A549 (cell line): Measurements from ENCODE around the gene NCAPH2. TPM values are rescaled to one million over a fixed set of nuclear protein-coding genes. Genes with fewer than 3 reads are reported as not detected.
A peak's percentile ranks its signal among the peaks of the same experiment; 100 is the strongest.

Source experiments
- ATAC-seq, 2 experiments: fragments of 200-7000 bp in 1 of 2; fragments of >200 bp in 1 of 2; cut with Nextera tagmentation in 1 of 2; cut with Tn5 transposase in 1 of 2; 3 replicates each; pipeline versions ENCODE4 v1.8.0 to v1.9.1; 2018 to 2020; ENCODE audit warnings: mild to moderate bottlenecking in 1 of 2, moderate library complexity in 1 of 2
- CTCF ChIA-PET: fragments of 300-600 bp; sonication (Branson Sonifier 250); formaldehyde crosslinking; extraction: SDS; loops from one replicate; lab custom pipeline; 2021; ENCODE audit warnings: antibody characterized with exemption, inconsistent platforms; lab: Yijun Ruan, JAX
- POLR2A ChIA-PET: fragments of 350-600 bp; formaldehyde crosslinking; extraction: SDS; loops from one replicate; lab custom pipeline; 2021; ENCODE audit warnings: antibody characterized with exemption, inconsistent platforms; lab: Yijun Ruan, JAX
- DNase-seq, 2 experiments: peaks; one replicate each; pipeline versions ENCODE4 v3.0.0 to v3.0.0-alpha.2; 2011 to 2016; ENCODE audit warnings: low read depth in 1 of 2, low spot score in 1 of 2
- FAIRE-seq: peaks from 2 replicates; lab custom pipeline; 2011; peaks lifted over from hg19 to GRCh38; lab: Jason Lieb, UNC
- H3K27ac ChIP-seq, 2 experiments: fragments of >200 bp; sonication (Bioruptor Twin); formaldehyde crosslinking; 3 replicates each; pipeline ENCODE4 v1.5.1; 2016 to 2017
- H3K4me1 ChIP-seq: fragments of >200 bp; sonication (Bioruptor Twin); formaldehyde crosslinking; 3 replicates; pipeline ENCODE4 v1.6.1; 2016
- H3K4me2 ChIP-seq: fragments of >200 bp; sonication (Bioruptor Twin); formaldehyde crosslinking; 3 replicates; pipeline ENCODE4 v1.6.1; 2016
- H3K4me3 ChIP-seq: fragments of >200 bp; sonication (Bioruptor Twin); formaldehyde crosslinking; 3 replicates; pipeline ENCODE4 v1.5.1; 2016
- H3K9me3 ChIP-seq: fragments of >200 bp; sonication (Bioruptor Twin); formaldehyde crosslinking; 3 replicates; pipeline ENCODE4 v1.6.1; 2016
- BCL3 ChIP-seq: fragments of >200 bp; sonication (Bioruptor Twin); formaldehyde crosslinking; IDR thresholded peaks from 3 replicates; pipeline ENCODE4 v1.6.1; 2016
- BHLHE40 ChIP-seq: IDR thresholded peaks from 2 replicates; pipeline ENCODE4 v1.6.1; 2012; ENCODE audit warnings: low read depth, low read length, inconsistent platforms
- CBX2 ChIP-seq: fragments of 200-600 bp; sonication (generic); IDR thresholded peaks from 2 replicates; pipeline ENCODE4 v1.6.1; 2016; ENCODE audit warnings: low read depth, mild to moderate bottlenecking, borderline replicate concordance
- CBX8 ChIP-seq: fragments of 200-600 bp; sonication (generic); IDR thresholded peaks from 2 replicates; pipeline ENCODE4 v1.6.1; 2016
- CEBPB ChIP-seq, 2 experiments: fragments of >200 bp in 1 of 2; sonication (Bioruptor Twin) in 1 of 2; formaldehyde crosslinking in 1 of 2; IDR thresholded peaks; 2 replicates each; pipeline ENCODE4 v1.6.1; 2012 to 2016
- CHD2 ChIP-seq: fragments of 150-350 bp; IDR thresholded peaks from 2 replicates; pipeline ENCODE4 v1.6.1; 2014; ENCODE audit warnings: low read length; ENCODE audit not compliant: partially characterized antibody
- CHD4 ChIP-seq: fragments of 200-600 bp; sonication (generic); IDR thresholded peaks from 2 replicates; pipeline ENCODE4 v1.6.1; 2016; ENCODE audit warnings: antibody characterized with exemption, mild to moderate bottlenecking, borderline replicate concordance
- EHF ChIP-seq: fragments of 250-450 bp; sonication (Bioruptor Pico); IDR thresholded peaks from 2 replicates; pipeline ENCODE4 v1.5.0; 2020; ENCODE audit warnings: mild to moderate bottlenecking
- ESRRA ChIP-seq: fragments of 150-350 bp; IDR thresholded peaks from 2 replicates; pipeline ENCODE4 v1.6.1; 2014; ENCODE audit warnings: mild to moderate bottlenecking, low read length, borderline replicate concordance
- FOSB ChIP-seq: fragments of 250-450 bp; sonication (Bioruptor Pico); IDR thresholded peaks from 2 replicates; pipeline ENCODE4 v1.5.0; 2020; ENCODE audit warnings: mild to moderate bottlenecking, moderate library complexity
- FOSL2 ChIP-seq, 2 experiments: fragments of 450-650 bp in 1 of 2; fragments of >200 bp in 1 of 2; sonication (Bioruptor Twin) in 1 of 2; formaldehyde crosslinking; IDR thresholded peaks; 2 replicates each; pipeline versions ENCODE4 v1.5.0 to v1.6.1; 2016 to 2020; ENCODE audit warnings: mild to moderate bottlenecking in 1 of 2, moderate library complexity in 1 of 2
- HDAC2 ChIP-seq: fragments of 200-600 bp; sonication (generic); IDR thresholded peaks from 2 replicates; pipeline ENCODE4 v1.6.1; 2016
- HEYL ChIP-seq: fragments of 250-450 bp; sonication (Bioruptor Pico); IDR thresholded peaks from 2 replicates; pipeline ENCODE4 v1.8.0; 2021; ENCODE audit warnings: mild to moderate bottlenecking, moderate library complexity
- HOXB5 ChIP-seq: fragments of 250-450 bp; sonication (Bioruptor Pico); IDR thresholded peaks from 2 replicates; pipeline ENCODE4 v1.5.0; 2020; ENCODE audit warnings: mild to moderate bottlenecking, moderate library complexity
- JUNB ChIP-seq: fragments of >200 bp; sonication (Bioruptor Twin); formaldehyde crosslinking; IDR thresholded peaks from 2 replicates; pipeline ENCODE4 v1.6.1; 2016
- KDM1A ChIP-seq: fragments of 200-600 bp; sonication (generic); IDR thresholded peaks from 2 replicates; pipeline ENCODE4 v1.6.1; 2016; ENCODE audit warnings: low read depth, mild to moderate bottlenecking
- MAX ChIP-seq: IDR thresholded peaks from 2 replicates; pipeline ENCODE4 v1.6.1; 2012
- MAZ ChIP-seq: fragments of 150-350 bp; IDR thresholded peaks from 2 replicates; pipeline ENCODE4 v1.6.1; 2014; ENCODE audit warnings: antibody characterized with exemption, low read depth, low read length, borderline replicate concordance
- NPAS2 ChIP-seq: fragments of 250-450 bp; sonication (Bioruptor Pico); IDR thresholded peaks from 2 replicates; pipeline ENCODE4 v1.8.0; 2022; ENCODE audit warnings: mild to moderate bottlenecking, moderate library complexity, borderline replicate concordance
- PHF8 ChIP-seq: fragments of 200-600 bp; sonication (generic); IDR thresholded peaks from 2 replicates; pipeline ENCODE4 v1.6.1; 2016; ENCODE audit warnings: low read depth, mild to moderate bottlenecking, antibody characterized with exemption, moderate library complexity, borderline replicate concordance
- POLR2A ChIP-seq: IDR thresholded peaks from 2 replicates; pipeline ENCODE4 v1.6.1; 2012; ENCODE audit warnings: mild to moderate bottlenecking, low read length
- RARB ChIP-seq: fragments of 250-450 bp; sonication (Bioruptor Pico); IDR thresholded peaks from 2 replicates; pipeline ENCODE4 v1.8.0; 2021; ENCODE audit warnings: mild to moderate bottlenecking, moderate library complexity
- RFX5 ChIP-seq: fragments of 450-650 bp; IDR thresholded peaks from 2 replicates; pipeline ENCODE4 v1.7.1; 2014; ENCODE audit warnings: antibody characterized with exemption, mild to moderate bottlenecking, moderate library complexity
- SMC3 ChIP-seq: fragments of >200 bp; sonication (Bioruptor Twin); formaldehyde crosslinking; IDR thresholded peaks from 3 replicates; pipeline ENCODE4 v1.6.1; 2018; ENCODE audit warnings: inconsistent platforms
- SREBF2 ChIP-seq: fragments of 450-650 bp; IDR thresholded peaks from 2 replicates; pipeline ENCODE4 v1.6.1; 2014; ENCODE audit warnings: mild to moderate bottlenecking, moderate library complexity
- ZC3H11A ChIP-seq: fragments of 450-650 bp; IDR thresholded peaks from 2 replicates; pipeline ENCODE4 v1.6.1; 2014; ENCODE audit warnings: antibody characterized with exemption, mild to moderate bottlenecking
- ZNF302 ChIP-seq: fragments of 250-450 bp; sonication (Bioruptor Pico); IDR thresholded peaks from 2 replicates; pipeline ENCODE4 v1.9.0; 2021; ENCODE audit warnings: inconsistent platforms, mild to moderate bottlenecking, moderate library complexity
- ZSCAN20 ChIP-seq: fragments of 250-450 bp; sonication (Bioruptor Pico); IDR thresholded peaks from 2 replicates; pipeline ENCODE4 v1.8.0; 2022; ENCODE audit warnings: mild to moderate bottlenecking, moderate library complexity
- WGBS: methylation state at CpG from one replicate; pipeline ENCODE4 v1.1.6; 2017; ENCODE audit errors: missing lambda C conversion rate; 5-methylcytosine and 5-hydroxymethylcytosine counted together
- polyA plus RNA-seq, 4 experiments: library from polyadenylated mRNA; depleted of rRNA in 3 of 4; stranded (reverse); fragments of >200 nt; fragmentation: RNase III in 1 of 4; extraction: RNeasy Plus Mini Kit Qiagen cat#74134 plus additional on column Dnase treatment in 1 of 4; gene quantifications; 2 replicates in 3 of 4; 3 replicates in 1 of 4; pipeline ENCODE4 v1.2.3, GENCODE V29; 2011 to 2017
- TF ChIP-seq, protein P1 (sequence below): IDR thresholded peaks from 2 replicates; pipeline ENCODE4 v1.6.1; 2012
- TF ChIP-seq, protein P2 (sequence below): fragments of 450-650 bp; IDR thresholded peaks from 2 replicates; pipeline ENCODE4 v1.6.1; 2014; ENCODE audit warnings: antibody characterized with exemption
- TF ChIP-seq, protein P3 (sequence below): IDR thresholded peaks from 2 replicates; pipeline ENCODE4 v1.6.1; 2012; ENCODE audit warnings: low read depth, borderline replicate concordance

NCAPH2 gene
- polyA plus RNA-seq, 2 of the 4 experiments (the other 2 are of a cell fraction) = 14.3 to 27.7 TPM

- no peak for TF ChIP-seq RARB
- TF ChIP-seq SMC3 = peak; percentile 49
- TF ChIP-seq BHLHE40 = no peak
- TF ChIP-seq BCL3 = no peak
- TF ChIP-seq ESRRA = no peak
- TF ChIP-seq CBX2 = no peak
- no peak for TF ChIP-seq ZSCAN20 (CRISPR knock-in tag)
- no peak for TF ChIP-seq FOSL2 (IDR thresholded peaks at IDR 0.05)
- no peak for TF ChIP-seq FOSL2 (CRISPR knock-in tag; IDR thresholded peaks at IDR 0.05)
- TF ChIP-seq CBX8 = no peak
- no peak for TF ChIP-seq KDM1A
- no peak for TF ChIP-seq RFX5
- TF ChIP-seq, protein P1, sequence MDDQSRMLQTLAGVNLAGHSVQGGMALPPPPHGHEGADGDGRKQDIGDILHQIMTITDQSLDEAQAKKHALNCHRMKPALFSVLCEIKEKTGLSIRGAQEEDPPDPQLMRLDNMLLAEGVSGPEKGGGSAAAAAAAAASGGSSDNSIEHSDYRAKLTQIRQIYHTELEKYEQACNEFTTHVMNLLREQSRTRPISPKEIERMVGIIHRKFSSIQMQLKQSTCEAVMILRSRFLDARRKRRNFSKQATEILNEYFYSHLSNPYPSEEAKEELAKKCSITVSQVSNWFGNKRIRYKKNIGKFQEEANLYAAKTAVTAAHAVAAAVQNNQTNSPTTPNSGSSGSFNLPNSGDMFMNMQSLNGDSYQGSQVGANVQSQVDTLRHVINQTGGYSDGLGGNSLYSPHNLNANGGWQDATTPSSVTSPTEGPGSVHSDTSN = no peak
- no peak for TF ChIP-seq EHF (CRISPR knock-in tag)
- no peak for TF ChIP-seq ZC3H11A
- TF ChIP-seq SREBF2 = no peak
- TF ChIP-seq CHD2 = no peak
- no peak for TF ChIP-seq CEBPB (IDR thresholded peaks at IDR 0.05)
- TF ChIP-seq FOSB = no peak
Measured at GRCh38 chr22:50562523-50563412, 54.7 kb downstream of the NCAPH2 start, which contains the start of gene SYCE3 (continued).

- Histone ChIP-seq H3K27ac (peak overlapping the region; percentile 64 to 72), H3K4me3 (peak overlapping the region; percentile 64), H3K9me3 (no peaks in the 10 kb centered on the region), H3K4me1 (no peaks in the 10 kb centered on the region), H3K4me2 (peak overlapping the region; percentile 98)
- DNase-seq = no peak
- ATAC-seq = peak; percentile 12 to 19; a peak in 5 of 6 replicates
- WGBS = 53% methylated on average over 17 of the region's 17 CpGs
- POLR2A ChIA-PET = interaction anchor here (1.4 to 1.6 kb wide), 2 partner anchors 32 to 38 kb away, joined by 3 to 8 read pairs; partner anchors contain the start of gene SCO2
- TF ChIP-seq HEYL (no peak), ZNF302 (CRISPR knock-in tag) (no peak), HDAC2 (no peak), CHD4 (no peak), NPAS2 (CRISPR knock-in tag) (no peak), MAX (no peak), POLR2A (no peak), ESRRA (no peak), MAZ (no peak), SREBF2 (no peak), PHF8 (no peak), JUNB (no peak), HOXB5 (CRISPR knock-in tag) (no peak), BHLHE40 (no peak)
- TF ChIP-seq, protein P2, sequence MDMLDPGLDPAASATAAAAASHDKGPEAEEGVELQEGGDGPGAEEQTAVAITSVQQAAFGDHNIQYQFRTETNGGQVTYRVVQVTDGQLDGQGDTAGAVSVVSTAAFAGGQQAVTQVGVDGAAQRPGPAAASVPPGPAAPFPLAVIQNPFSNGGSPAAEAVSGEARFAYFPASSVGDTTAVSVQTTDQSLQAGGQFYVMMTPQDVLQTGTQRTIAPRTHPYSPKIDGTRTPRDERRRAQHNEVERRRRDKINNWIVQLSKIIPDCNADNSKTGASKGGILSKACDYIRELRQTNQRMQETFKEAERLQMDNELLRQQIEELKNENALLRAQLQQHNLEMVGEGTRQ = no peak
- TF ChIP-seq, protein P1 = no peak
- TF ChIP-seq, protein P3, sequence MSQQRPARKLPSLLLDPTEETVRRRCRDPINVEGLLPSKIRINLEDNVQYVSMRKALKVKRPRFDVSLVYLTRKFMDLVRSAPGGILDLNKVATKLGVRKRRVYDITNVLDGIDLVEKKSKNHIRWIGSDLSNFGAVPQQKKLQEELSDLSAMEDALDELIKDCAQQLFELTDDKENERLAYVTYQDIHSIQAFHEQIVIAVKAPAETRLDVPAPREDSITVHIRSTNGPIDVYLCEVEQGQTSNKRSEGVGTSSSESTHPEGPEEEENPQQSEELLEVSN = no peak
- no peak for FAIRE-seq
- CTCF ChIA-PET = interaction anchor here (0.6 to 4.8 kb wide), 27 partner anchors 8 to 291 kb away, joined by 3 to 53 read pairs (median 4); partner anchors contain the start of genes ARSA, CHKB, CPT1B and KLHDC7B
Measured at GRCh38 chr22:50563413-50564160, 55.6 kb downstream of the NCAPH2 start.
